Astrocyte (in vitro differentiated cells and primary cell): ENCODE results near the gene ANKRD11.
"Not testable (repeated sequence)": the region's sequence is repeated elsewhere in the genome, so short reads cannot be mapped to it uniquely, and the experiment has no call there.

Experiments used
- EZH2 ChIP-seq: IDR thresholded peaks from 2 replicates; pipeline ENCODE4 v1.6.1; 2012; ENCODE audit warnings: mild to moderate bottlenecking, low read length, inconsistent platforms; ENCODE audit not compliant: insufficient read depth
- TF ChIP-seq, protein P1 (sequence below): IDR thresholded peaks from 2 replicates; pipeline ENCODE4 v1.5.1; 2011; ENCODE audit warnings: low read depth, mild to moderate bottlenecking, inconsistent platforms, low read length, moderate library complexity; ENCODE audit not compliant: insufficient read depth

DNA sequence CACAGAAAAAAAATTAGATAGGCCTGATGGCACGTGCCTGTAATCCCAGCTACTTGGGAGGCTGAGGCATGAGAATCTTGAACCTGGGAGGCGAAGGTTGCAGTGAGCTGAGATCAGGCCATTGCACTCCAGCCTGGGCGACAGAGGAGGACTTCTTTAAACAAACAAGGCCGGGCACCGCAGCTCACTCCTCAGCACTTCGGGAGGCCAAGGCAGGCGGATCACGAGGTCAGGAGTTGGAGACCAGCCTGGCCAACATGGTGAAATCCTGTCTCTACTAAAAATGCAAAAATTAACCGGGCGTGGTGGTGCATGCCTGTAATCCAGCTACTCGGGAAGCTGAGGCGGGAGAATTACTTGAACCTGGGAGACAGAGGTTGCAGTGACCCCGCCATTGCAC, 246.1 kb downstream of the ANKRD11 start:
- TF ChIP-seq, protein P1, sequence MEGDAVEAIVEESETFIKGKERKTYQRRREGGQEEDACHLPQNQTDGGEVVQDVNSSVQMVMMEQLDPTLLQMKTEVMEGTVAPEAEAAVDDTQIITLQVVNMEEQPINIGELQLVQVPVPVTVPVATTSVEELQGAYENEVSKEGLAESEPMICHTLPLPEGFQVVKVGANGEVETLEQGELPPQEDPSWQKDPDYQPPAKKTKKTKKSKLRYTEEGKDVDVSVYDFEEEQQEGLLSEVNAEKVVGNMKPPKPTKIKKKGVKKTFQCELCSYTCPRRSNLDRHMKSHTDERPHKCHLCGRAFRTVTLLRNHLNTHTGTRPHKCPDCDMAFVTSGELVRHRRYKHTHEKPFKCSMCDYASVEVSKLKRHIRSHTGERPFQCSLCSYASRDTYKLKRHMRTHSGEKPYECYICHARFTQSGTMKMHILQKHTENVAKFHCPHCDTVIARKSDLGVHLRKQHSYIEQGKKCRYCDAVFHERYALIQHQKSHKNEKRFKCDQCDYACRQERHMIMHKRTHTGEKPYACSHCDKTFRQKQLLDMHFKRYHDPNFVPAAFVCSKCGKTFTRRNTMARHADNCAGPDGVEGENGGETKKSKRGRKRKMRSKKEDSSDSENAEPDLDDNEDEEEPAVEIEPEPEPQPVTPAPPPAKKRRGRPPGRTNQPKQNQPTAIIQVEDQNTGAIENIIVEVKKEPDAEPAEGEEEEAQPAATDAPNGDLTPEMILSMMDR: not testable (repeated sequence)
- not testable (repeated sequence) for TF ChIP-seq EZH2
